ENCODE results near the gene DHRS9.

GRCh38 chr2:169095621-169096105 is 26.3 kb downstream of the DHRS9 start:
- TF ChIP-seq CTCF (IDR thresholded peaks at IDR 0.05), result no peak
- TF ChIP-seq EZH2 (IDR thresholded peaks at IDR 0.05; ENCODE audit: borderline replicate concordance, insufficient read depth, low read depth, low read length, poor library complexity, severe bottlenecking), result no peak

Measured in B cell (primary cell).